NT2/D1 (cell line): Measurements from ENCODE around the gene GIMAP1.

Experiments
- SUZ12 ChIP-seq: IDR thresholded peaks from 2 replicates; pipeline ENCODE4 v1.6.1; 2011; ENCODE audit not compliant: insufficient read length, insufficient read depth; ENCODE audit errors: extremely low read depth
- YY1 ChIP-seq: IDR thresholded peaks from 2 replicates; pipeline ENCODE4 v1.6.1; 2011; ENCODE audit not compliant: insufficient read length, insufficient read depth

GRCh38 chr7:150756166-150756565, 39.8 kb downstream of the GIMAP1 start:
- TF ChIP-seq SUZ12 (no peak), YY1 (no peak)
